ENCODE data around the gene KIF13A. TPM values are rescaled to one million over a fixed set of nuclear protein-coding genes. Genes with fewer than 3 reads are reported as not detected.

Gene KIF13A
- total and polyA plus RNA-seq, 2 donors (not counting 3 experiments of a cell fraction or from before 2014, with no cell fraction given), result 24.9 to 65.8 TPM

GRCh38 chr6:17714879-17715851 is 272.3 kb downstream of the KIF13A start:
- Histone ChIP-seq H3K79me2 (ENCODE audit: control insufficient read depth, insufficient read depth, low read length) (no peaks in the 10 kb centered on the region), H3K9me1 (replicated peaks; ENCODE audit: control insufficient read depth, extremely low read depth, insufficient read depth, low read length) (no peaks in the 10 kb centered on the region), H3K36me3 (ENCODE audit: control insufficient read depth in 2 of 2, extremely low read depth in 1 of 2, insufficient read depth in 2 of 2, low read length in 2 of 2) (no peaks in the 10 kb centered on the region), H3K4me2 (ENCODE audit: insufficient read depth, low read length) (peak overlapping the region; percentile 87), H3K27me3 (ENCODE audit: control insufficient read depth in 2 of 2, insufficient read depth in 2 of 2, low read length in 2 of 2) (no peaks in the 10 kb centered on the region), H3K9ac (replicated peaks; ENCODE audit: extremely low read depth, insufficient read depth, low read length) (peak overlapping the region; percentile 51), H3K4me1 (ENCODE audit: control insufficient read depth, extremely low read depth, insufficient read depth, low read length) (peaks cover 23% of the 10 kb centered on the region), H4K20me1 (replicated peaks; ENCODE audit: control insufficient read depth, extremely low read depth, insufficient read depth, low read length) (no peaks in the 10 kb centered on the region), H2AFZ (ENCODE audit: low read depth, low read length) (peak overlapping the region; percentile 98), H3K9me3 (replicated peaks; ENCODE audit: control insufficient read depth, insufficient read depth, low read length) (no peaks in the 10 kb centered on the region), H3K27ac (ENCODE audit: insufficient read depth, low read depth, low read length) (peak overlapping the region; percentile 84), H3K4me3 (replicated peaks in 1 of 3; ENCODE audit: insufficient read depth in 1 of 3, low read depth in 1 of 3, low read length in 3 of 3) (peak overlapping the region in 1 of 3 experiments; percentile 15)
- FAIRE-seq (peak; percentile 86), DNase-seq (ENCODE audit: low read depth, low spot score) (peak; percentile 82)
- ChIA-PET CTCF (interaction anchor here (0.6 to 3.1 kb wide), 8 partner anchors 9 to 131 kb away, joined by 3 to 11 read pairs (median 4); partner anchors contain the start of gene NUP153), POLR2A (no interaction called here)
- BruUV-seq (replicated peaks), result TSS peak; percentile 92
- peak; percentile 94 for TF ChIP-seq FOS (IDR thresholded peaks at IDR 0.05; ENCODE audit: borderline replicate concordance, insufficient read depth, low read length)
- TF ChIP-seq JUN (IDR thresholded peaks at IDR 0.05; ENCODE audit: borderline replicate concordance, insufficient read depth, insufficient read length, low read depth), result peak; percentile 97
- no peak for TF ChIP-seq GATA2 (IDR thresholded peaks at IDR 0.05; ENCODE audit: insufficient read depth, insufficient read length, low read depth, low read length)
- peak in 1 of 2 donors; percentile 1 for TF ChIP-seq CTCF (IDR thresholded peaks at IDR 0.05; ENCODE audit: extremely low read depth in 1 of 2, insufficient read depth in 1 of 2, low read depth in 1 of 2, low read length in 2 of 2)
- TF ChIP-seq MAX (IDR thresholded peaks at IDR 0.05; ENCODE audit: insufficient read depth, insufficient read length), result no peak
- TF ChIP-seq MYC (IDR thresholded peaks at IDR 0.05; ENCODE audit: low read depth, low read length), result no peak
- no peak for TF ChIP-seq EZH2 (IDR thresholded peaks at IDR 0.05; ENCODE audit: borderline replicate concordance, low read depth, low read length, severe bottlenecking)
- intact Hi-C loops (cut with micrococcal nuclease) (no loop called here), dilution Hi-C loops (cut with MboI; ENCODE audit: extremely low pct_ligation_motif_present, low sequenced_read_pairs) (no loop called here)

Data from endothelial cell of umbilical vein (primary cell).